Kidney (tissue), 14 donors: ENCODE data around the gene PTK6. TPM values are rescaled to one million over a fixed set of nuclear protein-coding genes. Genes with fewer than 3 reads are reported as not detected.
A peak's percentile ranks its signal among the peaks of the same experiment; 100 is the strongest.

Experiments used
- DNase-seq, 5 donors: peaks; one replicate each; pipeline ENCODE4 v3.0.0-alpha.2; 2013 to 2020
- FAIRE-seq: peaks from 2 replicates; lab custom pipeline; 2012; peaks lifted over from hg19 to GRCh38; lab: Jason Lieb, UNC
- H3K27ac ChIP-seq, 2 donors: one replicate each; pipeline ENCODE4 v1.7.0; 2013; ENCODE audit warnings: low read depth in 2 of 2, low read length in 2 of 2, inconsistent platforms in 1 of 2
- H3K27me3 ChIP-seq: one replicate; pipeline ENCODE4 v1.7.1; 2013; ENCODE audit warnings: low read length, inconsistent platforms; ENCODE audit not compliant: control insufficient read depth, insufficient read depth
- H3K36me3 ChIP-seq, 3 donors: one replicate each; pipeline versions ENCODE4 v1.7.0 to v1.7.1; 2013; ENCODE audit warnings: low read length in 3 of 3, control low read depth in 1 of 3, inconsistent platforms in 1 of 3; ENCODE audit not compliant: insufficient read depth in 3 of 3, control insufficient read depth in 2 of 3
- H3K4me1 ChIP-seq, 3 donors: one replicate each; pipeline versions ENCODE4 v1.7.0 to v1.7.1; 2013; ENCODE audit warnings: low read length in 3 of 3, inconsistent platforms in 1 of 3, low read depth in 1 of 3; ENCODE audit not compliant: control insufficient read depth in 2 of 3, insufficient read depth in 2 of 3
- H3K4me3 ChIP-seq, 3 donors: one replicate each; pipeline versions ENCODE4 v1.7.0 to v1.8.1; 2013; ENCODE audit warnings: low read length in 3 of 3, control low read depth in 1 of 3, inconsistent platforms in 1 of 3
- H3K9ac ChIP-seq, 3 donors: one replicate each; pipeline versions ENCODE4 v1.7.0 to v1.7.1; 2013; ENCODE audit warnings: low read length in 3 of 3, control low read depth in 1 of 3, inconsistent platforms in 1 of 3
- H3K9me3 ChIP-seq, 3 donors: one replicate each; pipeline versions ENCODE4 v1.7.0 to v1.7.1; 2013; ENCODE audit warnings: low read length in 3 of 3, control low read depth in 1 of 3, inconsistent platforms in 1 of 3; ENCODE audit not compliant: control insufficient read depth in 2 of 3, insufficient read depth in 1 of 3
- intact Hi-C: fragments of 100-400 bp; cut with DNase I; formaldehyde crosslinking; loops from one replicate; pipeline ENCODE4 v1.11.1; 2022
- polyA plus RNA-seq: library from polyadenylated mRNA; stranded (reverse); fragments of 350-450 nt; fragmentation: Illumina TruSeq; extraction: RNeasy Lipid Tissue Mini Kit (QIAGEN cat#74804); gene quantifications from one replicate; pipeline ENCODE4 v1.2.3, GENCODE V29; 2014; ENCODE audit warnings: low read depth, low replicate concordance; ENCODE audit not compliant: insufficient read depth
- total RNA-seq: library from RNA; stranded (reverse); fragmentation: NEBNext Ultra II Directional; extraction: Animal tissue kit (Norgen Biotek cat#: 25700); gene quantifications from one replicate; pipeline ENCODE4 v1.2.1, GENCODE V29; 2021
- TF ChIP-seq, protein P1 (sequence below): IDR thresholded peaks from 3 replicates; pipeline ENCODE4 v1.5.1; 2012; ENCODE audit warnings: mild to moderate bottlenecking, moderate library complexity, borderline replicate concordance; ENCODE audit not compliant: insufficient read depth; ENCODE audit errors: extremely low read depth
- donor health status: control.
- donor health status: control.
- donor health status: control.
- donor health status: control.
- donor health status: control.
- donor health status: DM: yes; HTN: yes; CAD: no.
- donor health status: Normal renal cell carcinoma (clear cell type).

PTK6 gene
- total and polyA plus RNA-seq, 2 donors from 2014 or later = 0.26 to 1.1 TPM

DNA sequence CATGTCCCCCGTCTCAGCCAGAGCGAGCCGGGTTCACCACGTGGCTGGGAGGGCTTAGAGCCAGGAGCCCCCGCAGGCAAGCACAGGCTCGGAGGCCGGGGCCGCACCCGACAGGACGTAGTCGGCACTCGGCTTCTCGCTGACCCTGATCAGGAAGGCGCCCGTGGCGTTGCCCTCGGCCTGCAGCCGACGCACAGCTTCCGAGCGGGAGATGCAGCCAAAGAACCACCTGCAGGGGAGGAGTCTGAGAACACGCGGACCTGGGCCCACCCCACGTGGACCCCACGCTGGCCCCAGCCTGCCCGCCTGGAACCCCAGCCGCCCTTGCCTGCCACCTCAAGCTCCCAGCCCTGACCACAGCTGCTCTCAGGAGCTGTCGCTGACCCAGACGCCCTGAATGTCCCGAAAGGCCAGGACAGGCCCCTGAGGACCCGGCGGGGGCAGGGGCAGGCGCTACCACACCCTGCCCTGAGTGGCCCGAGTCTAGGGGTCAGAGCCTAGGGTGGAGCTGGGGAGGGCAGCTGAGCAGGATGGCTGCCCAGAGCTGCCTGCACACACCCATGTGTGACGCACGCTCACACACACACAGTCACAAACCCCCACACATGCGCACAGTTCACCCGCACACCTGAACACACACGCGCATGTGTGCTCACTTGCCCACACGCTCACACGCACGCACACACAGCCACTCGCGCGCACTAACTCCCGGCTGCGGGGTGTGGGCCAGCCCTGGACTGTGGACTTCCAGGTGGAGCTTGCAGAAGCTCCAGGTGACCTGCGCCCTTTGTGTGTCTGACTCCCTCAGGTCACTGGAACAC lies 2.1 kb downstream of the PTK6 start:
- intact Hi-C loops = loop anchor here (5.0 kb wide), 1 partner anchor 442 kb away; the partner anchor contains the start of gene SAMD10
- Histone ChIP-seq H3K36me3 (no peaks in the 10 kb centered on the region), H3K9ac (no peak overlapping the region), H3K27ac (no peak overlapping the region), H3K27me3 (no peaks in the 10 kb centered on the region), H3K4me1 (peaks cover 0 to 4% (median 0%) of the 10 kb centered on the region in 3 donors), H3K9me3 (no peaks in the 10 kb centered on the region), H3K4me3 (no peak overlapping the region)
- FAIRE-seq (no peak), DNase-seq (peak in 3 of 5 donors; percentile 11 to 86 (median 63))
- TF ChIP-seq, protein P1, sequence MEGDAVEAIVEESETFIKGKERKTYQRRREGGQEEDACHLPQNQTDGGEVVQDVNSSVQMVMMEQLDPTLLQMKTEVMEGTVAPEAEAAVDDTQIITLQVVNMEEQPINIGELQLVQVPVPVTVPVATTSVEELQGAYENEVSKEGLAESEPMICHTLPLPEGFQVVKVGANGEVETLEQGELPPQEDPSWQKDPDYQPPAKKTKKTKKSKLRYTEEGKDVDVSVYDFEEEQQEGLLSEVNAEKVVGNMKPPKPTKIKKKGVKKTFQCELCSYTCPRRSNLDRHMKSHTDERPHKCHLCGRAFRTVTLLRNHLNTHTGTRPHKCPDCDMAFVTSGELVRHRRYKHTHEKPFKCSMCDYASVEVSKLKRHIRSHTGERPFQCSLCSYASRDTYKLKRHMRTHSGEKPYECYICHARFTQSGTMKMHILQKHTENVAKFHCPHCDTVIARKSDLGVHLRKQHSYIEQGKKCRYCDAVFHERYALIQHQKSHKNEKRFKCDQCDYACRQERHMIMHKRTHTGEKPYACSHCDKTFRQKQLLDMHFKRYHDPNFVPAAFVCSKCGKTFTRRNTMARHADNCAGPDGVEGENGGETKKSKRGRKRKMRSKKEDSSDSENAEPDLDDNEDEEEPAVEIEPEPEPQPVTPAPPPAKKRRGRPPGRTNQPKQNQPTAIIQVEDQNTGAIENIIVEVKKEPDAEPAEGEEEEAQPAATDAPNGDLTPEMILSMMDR = no peak

DNA sequence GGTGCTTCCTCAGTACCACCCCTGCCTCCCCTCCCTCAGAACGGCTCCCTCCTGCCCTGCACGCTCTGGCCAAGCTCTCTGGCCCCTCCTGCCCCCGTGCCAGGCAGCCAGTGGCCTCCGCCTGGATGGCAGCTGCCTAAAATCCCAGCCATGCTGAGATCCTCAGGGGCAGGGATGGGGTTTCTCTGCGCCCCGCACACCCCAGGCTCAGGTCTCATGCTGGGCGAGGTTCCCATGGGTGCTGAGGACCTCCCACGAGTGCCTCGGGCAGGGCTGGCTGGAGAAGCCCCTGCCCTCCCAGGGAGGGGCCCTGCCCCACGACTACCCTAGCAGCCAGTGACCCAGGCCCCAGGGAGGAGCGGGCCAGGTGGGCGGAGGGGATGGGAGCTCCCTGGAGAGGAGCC lies 2.7 kb downstream of the PTK6 start:
- Histone ChIP-seq H3K9ac (no peak overlapping the region), H3K36me3 (no peaks in the 10 kb centered on the region), H3K4me3 (no peak overlapping the region), H3K9me3 (no peaks in the 10 kb centered on the region), H3K27ac (no peak overlapping the region), H3K4me1 (peaks cover 0 to 4% (median 0%) of the 10 kb centered on the region in 3 donors), H3K27me3 (no peaks in the 10 kb centered on the region)
- intact Hi-C loops = no loop called here
- DNase-seq (peak in 1 of 5 donors; percentile 48), FAIRE-seq (no peak)
- TF ChIP-seq, protein P1 = no peak

- H3K36me3 ChIP-seq = no peaks in the 10 kb centered on the region
- H3K9ac ChIP-seq = no peak overlapping the region
- H3K9me3 ChIP-seq = no peaks in the 10 kb centered on the region
- no peak overlapping the region for H3K27ac ChIP-seq
- TF ChIP-seq, protein P1 = no peak
- peak in 3 of 5 donors; percentile 13 to 86 (median 54) for DNase-seq
- FAIRE-seq = no peak
- no peak overlapping the region for H3K4me3 ChIP-seq
- intact Hi-C loops = no loop called here
- H3K4me1 ChIP-seq = peaks cover 0 to 4% (median 0%) of the 10 kb centered on the region in 3 donors
- no peaks in the 10 kb centered on the region for H3K27me3 ChIP-seq
Observed at GRCh38 chr20:63533871-63534393, 3.2 kb downstream of the PTK6 start.
